Panc1 (cell line): ENCODE measurements around the gene DYRK1A. TPM values are rescaled to one million over a fixed set of nuclear protein-coding genes. Genes with fewer than 3 reads are reported as not detected.

Experiments used
- ATAC-seq: fragments of 200-7000 bp; cut with Tn5 transposase; 2 replicates; pipeline ENCODE4 v1.9.1; 2020; ENCODE audit warnings: mild to moderate bottlenecking, moderate library complexity
- BruUV-seq: library from RNA; stranded (reverse); fragments of 400-500 nt; replicated peaks from 2 replicates; lab custom pipeline; 2021; lab: Mats Ljungman, UMichigan
- CTCF ChIA-PET: fragments of 300-600 bp; sonication (Branson Sonifier 250); formaldehyde crosslinking; loops from one replicate; lab custom pipeline; 2022; ENCODE audit warnings: antibody characterized with exemption; lab: Charles Lee
- POLR2A ChIA-PET: fragments of 300-600 bp; sonication (Branson Sonifier 250); formaldehyde crosslinking; loops from one replicate; lab custom pipeline; 2022; ENCODE audit warnings: antibody characterized with exemption; lab: Charles Lee
- DNase-seq: peaks from one replicate; pipeline ENCODE4 v3.0.0-alpha.2; 2010; ENCODE audit warnings: low read depth, low spot score
- H3K27ac ChIP-seq: 2 replicates; pipeline ENCODE4 v1.5.1; 2011; ENCODE audit warnings: mild to moderate bottlenecking, low read length, inconsistent platforms
- H3K27me3 ChIP-seq: fragments of 200-500 bp; sonication (Bioruptor generic); 2 replicates; pipeline ENCODE4 v1.6.0; 2014; ENCODE audit warnings: low read length, inconsistent platforms; ENCODE audit not compliant: control insufficient read depth, insufficient read depth
- H3K36me3 ChIP-seq: fragments of 200-500 bp; sonication (Bioruptor generic); 2 replicates; pipeline ENCODE4 v1.5.1; 2014; ENCODE audit warnings: inconsistent platforms, mild to moderate bottlenecking, low read length, moderate library complexity; ENCODE audit not compliant: control insufficient read depth, insufficient read depth
- H3K4me1 ChIP-seq: 2 replicates; pipeline ENCODE4 v1.5.1; 2011; ENCODE audit warnings: inconsistent platforms, mild to moderate bottlenecking, low read length, moderate library complexity; ENCODE audit not compliant: control insufficient read depth, insufficient read depth
- H3K4me3 ChIP-seq, 2 experiments: 2 replicates each; pipeline ENCODE4 v1.5.1; 2011 to 2012; ENCODE audit warnings: low read depth in 2 of 2, low read length in 2 of 2, mild to moderate bottlenecking in 2 of 2, inconsistent platforms in 1 of 2, moderate library complexity in 1 of 2
- H3K9me3 ChIP-seq: fragments of 200-500 bp; sonication (Bioruptor generic); 2 replicates; pipeline ENCODE4 v1.5.1; 2014; ENCODE audit warnings: low read depth, mild to moderate bottlenecking, inconsistent platforms, low read length, moderate library complexity; ENCODE audit not compliant: control insufficient read depth, insufficient read depth
- POLR2AphosphoS5 ChIP-seq: IDR thresholded peaks from 2 replicates; pipeline ENCODE4 v1.6.1; 2012; ENCODE audit warnings: mild to moderate bottlenecking, low read depth, low read length, moderate library complexity
- SIN3A ChIP-seq: IDR thresholded peaks from 2 replicates; pipeline ENCODE4 v1.6.1; 2012; ENCODE audit warnings: low read depth, mild to moderate bottlenecking, low read length, moderate library complexity, borderline replicate concordance; ENCODE audit not compliant: insufficient read depth
- TCF7L2 ChIP-seq: IDR thresholded peaks from 2 replicates; pipeline ENCODE4 v1.6.1; 2011; ENCODE audit warnings: mild to moderate bottlenecking, low read depth, low read length, inconsistent platforms
- in situ Hi-C: cut with HindIII; loops from 2 replicates; pipeline ENCODE4 v1.10.0; 2016; ENCODE audit warnings: low sequenced_read_pairs, low pct_unique_long_range_greater_than_20kb
- intact Hi-C: fragments of 100-400 bp; cut with micrococcal nuclease; formaldehyde crosslinking; loops from one replicate; pipeline ENCODE4 v1.10.0; 2022; ENCODE audit not compliant: unreplicated experiment
- total RNA-seq: library from RNA; stranded (reverse); gene quantifications from one replicate; pipeline ENCODE4 v1.2.1, GENCODE V29; 2021; ENCODE audit not compliant: unreplicated experiment
- TF ChIP-seq, protein P1 (sequence below), 2 experiments: IDR thresholded peaks; 2 replicates each; pipeline ENCODE4 v1.6.1; 2011 to 2012; ENCODE audit warnings: low read depth in 2 of 2, control low read depth in 1 of 2, low read length in 1 of 2, mild to moderate bottlenecking in 1 of 2, moderate library complexity in 1 of 2; ENCODE audit not compliant: insufficient read depth in 1 of 2
- TF ChIP-seq, protein P2 (sequence below): fragments of 450-650 bp; IDR thresholded peaks from 2 replicates; pipeline ENCODE4 v1.5.1; 2017; ENCODE audit warnings: mild to moderate bottlenecking

The DYRK1A gene
- total RNA-seq, 1 experiment from 2014 or later: 36.1 TPM

DNA sequence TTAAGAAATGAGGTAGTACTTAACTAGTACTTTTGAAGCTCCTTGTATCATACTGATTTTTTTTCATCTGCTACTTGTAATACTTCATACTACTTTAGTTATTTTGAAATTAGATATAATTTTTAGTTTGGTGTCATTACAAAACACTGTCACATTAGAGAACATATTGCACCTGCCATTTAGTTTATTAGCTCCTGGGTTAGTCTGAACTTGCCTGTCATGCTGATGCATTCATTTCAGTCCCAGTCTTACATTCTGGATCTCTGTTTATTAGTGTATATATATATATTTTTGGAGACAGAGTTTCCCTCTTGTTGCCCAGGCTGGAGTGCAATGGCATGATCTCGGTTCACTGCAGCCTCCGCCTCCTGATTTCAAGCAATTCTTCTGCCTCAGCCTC lies 50.3 kb downstream of the DYRK1A start:
- in situ Hi-C loops: no loop called here
- TF ChIP-seq, protein P1, sequence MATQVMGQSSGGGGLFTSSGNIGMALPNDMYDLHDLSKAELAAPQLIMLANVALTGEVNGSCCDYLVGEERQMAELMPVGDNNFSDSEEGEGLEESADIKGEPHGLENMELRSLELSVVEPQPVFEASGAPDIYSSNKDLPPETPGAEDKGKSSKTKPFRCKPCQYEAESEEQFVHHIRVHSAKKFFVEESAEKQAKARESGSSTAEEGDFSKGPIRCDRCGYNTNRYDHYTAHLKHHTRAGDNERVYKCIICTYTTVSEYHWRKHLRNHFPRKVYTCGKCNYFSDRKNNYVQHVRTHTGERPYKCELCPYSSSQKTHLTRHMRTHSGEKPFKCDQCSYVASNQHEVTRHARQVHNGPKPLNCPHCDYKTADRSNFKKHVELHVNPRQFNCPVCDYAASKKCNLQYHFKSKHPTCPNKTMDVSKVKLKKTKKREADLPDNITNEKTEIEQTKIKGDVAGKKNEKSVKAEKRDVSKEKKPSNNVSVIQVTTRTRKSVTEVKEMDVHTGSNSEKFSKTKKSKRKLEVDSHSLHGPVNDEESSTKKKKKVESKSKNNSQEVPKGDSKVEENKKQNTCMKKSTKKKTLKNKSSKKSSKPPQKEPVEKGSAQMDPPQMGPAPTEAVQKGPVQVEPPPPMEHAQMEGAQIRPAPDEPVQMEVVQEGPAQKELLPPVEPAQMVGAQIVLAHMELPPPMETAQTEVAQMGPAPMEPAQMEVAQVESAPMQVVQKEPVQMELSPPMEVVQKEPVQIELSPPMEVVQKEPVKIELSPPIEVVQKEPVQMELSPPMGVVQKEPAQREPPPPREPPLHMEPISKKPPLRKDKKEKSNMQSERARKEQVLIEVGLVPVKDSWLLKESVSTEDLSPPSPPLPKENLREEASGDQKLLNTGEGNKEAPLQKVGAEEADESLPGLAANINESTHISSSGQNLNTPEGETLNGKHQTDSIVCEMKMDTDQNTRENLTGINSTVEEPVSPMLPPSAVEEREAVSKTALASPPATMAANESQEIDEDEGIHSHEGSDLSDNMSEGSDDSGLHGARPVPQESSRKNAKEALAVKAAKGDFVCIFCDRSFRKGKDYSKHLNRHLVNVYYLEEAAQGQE (IDR thresholded peaks at IDR 0.05; ENCODE audit: insufficient read depth in 1 of 2, low read depth in 2 of 2, low read length in 1 of 2): no peak
- TF ChIP-seq POLR2AphosphoS5: no peak
- TF ChIP-seq, protein P2, sequence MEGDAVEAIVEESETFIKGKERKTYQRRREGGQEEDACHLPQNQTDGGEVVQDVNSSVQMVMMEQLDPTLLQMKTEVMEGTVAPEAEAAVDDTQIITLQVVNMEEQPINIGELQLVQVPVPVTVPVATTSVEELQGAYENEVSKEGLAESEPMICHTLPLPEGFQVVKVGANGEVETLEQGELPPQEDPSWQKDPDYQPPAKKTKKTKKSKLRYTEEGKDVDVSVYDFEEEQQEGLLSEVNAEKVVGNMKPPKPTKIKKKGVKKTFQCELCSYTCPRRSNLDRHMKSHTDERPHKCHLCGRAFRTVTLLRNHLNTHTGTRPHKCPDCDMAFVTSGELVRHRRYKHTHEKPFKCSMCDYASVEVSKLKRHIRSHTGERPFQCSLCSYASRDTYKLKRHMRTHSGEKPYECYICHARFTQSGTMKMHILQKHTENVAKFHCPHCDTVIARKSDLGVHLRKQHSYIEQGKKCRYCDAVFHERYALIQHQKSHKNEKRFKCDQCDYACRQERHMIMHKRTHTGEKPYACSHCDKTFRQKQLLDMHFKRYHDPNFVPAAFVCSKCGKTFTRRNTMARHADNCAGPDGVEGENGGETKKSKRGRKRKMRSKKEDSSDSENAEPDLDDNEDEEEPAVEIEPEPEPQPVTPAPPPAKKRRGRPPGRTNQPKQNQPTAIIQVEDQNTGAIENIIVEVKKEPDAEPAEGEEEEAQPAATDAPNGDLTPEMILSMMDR: no peak
- no peak for TF ChIP-seq SIN3A
- TF ChIP-seq TCF7L2: no peak

GRCh38 chr21:37419228-37419906 lies 52.8 kb downstream of the DYRK1A start:
- no peak for ATAC-seq
- DNase-seq: no peak
- H3K27ac ChIP-seq: no peak overlapping the region
- CTCF ChIA-PET: no interaction called here
- no peak overlapping the region for H3K4me3 ChIP-seq
- peaks cover 15% of the 10 kb centered on the region; the same call in 1 of the 2 replicates for H3K4me1 ChIP-seq
- no TSS peak for BruUV-seq
- no peaks in the 10 kb centered on the region; the same call in 1 of the 2 replicates for H3K36me3 ChIP-seq
- intact Hi-C loops (no loop called here), in situ Hi-C loops (no loop called here)
- no peaks in the 10 kb centered on the region for H3K9me3 ChIP-seq
- POLR2A ChIA-PET: no interaction called here
- TF ChIP-seq, protein P1 (IDR thresholded peaks at IDR 0.05; ENCODE audit: insufficient read depth in 1 of 2, low read depth in 2 of 2, low read length in 1 of 2): no peak
- no peak for TF ChIP-seq SIN3A
- TF ChIP-seq, protein P2: no peak
- no peaks in the 10 kb centered on the region for H3K27me3 ChIP-seq

More for the DNA sequence above, 50.3 kb downstream of the DYRK1A start:
- Histone ChIP-seq H3K27ac (no peak overlapping the region), H3K36me3 (no peaks in the 10 kb centered on the region; the same call in 1 of the 2 replicates), H3K27me3 (no peaks in the 10 kb centered on the region), H3K4me1 (peaks cover 26% of the 10 kb centered on the region), H3K4me3 (no peak overlapping the region), H3K9me3 (no peaks in the 10 kb centered on the region)
- DNase-seq (no peak), ATAC-seq (no peak)
- ChIA-PET CTCF (no interaction called here), POLR2A (no interaction called here)
- intact Hi-C loops: no loop called here
- no TSS peak for BruUV-seq
